Mesenchymal stem cell (in vitro differentiated cells and primary cell): ENCODE measurements around the gene FEN1.

Experiments
- DNase-seq: peaks from one replicate; pipeline ENCODE4 v3.0.0-alpha.2; 2013
- H2AFZ ChIP-seq: one replicate; pipeline ENCODE4 v1.6.1; 2013; ENCODE audit warnings: low read depth, mild to moderate bottlenecking, control low read depth, inconsistent platforms, low read length, moderate library complexity
- H2AK5ac ChIP-seq: 2 replicates; pipeline ENCODE4 v1.6.1; 2013; ENCODE audit warnings: low read length, moderate library complexity, mild to moderate bottlenecking, inconsistent platforms; ENCODE audit not compliant: severe bottlenecking
- H2BK120ac ChIP-seq: one replicate; pipeline ENCODE4 v1.6.1; 2013; ENCODE audit warnings: low read depth, mild to moderate bottlenecking, inconsistent platforms, low read length, moderate library complexity
- H2BK12ac ChIP-seq, 2 experiments: one replicate each; pipeline ENCODE4 v1.6.1; 2013; ENCODE audit warnings: inconsistent platforms in 2 of 2, low read length in 2 of 2, mild to moderate bottlenecking in 2 of 2, moderate library complexity in 2 of 2, control low read depth in 1 of 2
- H2BK15ac ChIP-seq: one replicate; pipeline ENCODE4 v1.6.1; 2013; ENCODE audit warnings: mild to moderate bottlenecking, low read depth, inconsistent platforms; ENCODE audit not compliant: poor library complexity, severe bottlenecking
- H2BK5ac ChIP-seq: 2 replicates; pipeline ENCODE4 v1.6.1; 2013; ENCODE audit warnings: low read depth, mild to moderate bottlenecking, low read length, control low read depth, inconsistent platforms; ENCODE audit not compliant: poor library complexity, severe bottlenecking
- H3K14ac ChIP-seq, 2 experiments: one replicate each; pipeline ENCODE4 v1.6.1; 2013; ENCODE audit warnings: inconsistent platforms in 2 of 2, low read length in 2 of 2, control low read depth in 1 of 2, mild to moderate bottlenecking in 1 of 2, moderate library complexity in 1 of 2
- H3K18ac ChIP-seq, 2 experiments: one replicate each; pipeline ENCODE4 v1.6.1; 2013; ENCODE audit warnings: inconsistent platforms in 2 of 2, low read length in 2 of 2, control low read depth in 1 of 2, low read depth in 1 of 2, mild to moderate bottlenecking in 1 of 2
- H3K23ac ChIP-seq, 2 experiments: one replicate each; pipeline ENCODE4 v1.6.1; 2013; ENCODE audit warnings: inconsistent platforms in 2 of 2, low read length in 2 of 2, mild to moderate bottlenecking in 2 of 2, moderate library complexity in 2 of 2, control low read depth in 1 of 2
- H3K27ac ChIP-seq: 2 replicates; pipeline ENCODE4 v1.5.1; 2013; ENCODE audit warnings: mild to moderate bottlenecking, moderate library complexity, low read length, control low read depth, inconsistent platforms; ENCODE audit not compliant: poor library complexity, severe bottlenecking
- H3K27me3 ChIP-seq, 2 experiments: 2 replicates each; pipeline versions ENCODE4 v1.6.1 to v1.7.0; 2013; ENCODE audit warnings: low read length in 2 of 2, mild to moderate bottlenecking in 2 of 2, moderate library complexity in 2 of 2, control low read depth in 1 of 2, inconsistent platforms in 1 of 2; ENCODE audit not compliant: control insufficient read depth in 1 of 2, insufficient read depth in 1 of 2
- H3K36me3 ChIP-seq, 2 experiments: 2 replicates each; pipeline versions ENCODE4 v1.6.1 to v1.7.0; 2013; ENCODE audit warnings: low read length in 2 of 2, control low read depth in 1 of 2, inconsistent platforms in 1 of 2, low read depth in 1 of 2, mild to moderate bottlenecking in 1 of 2; ENCODE audit not compliant: insufficient read depth in 2 of 2, control insufficient read depth in 1 of 2
- H3K4ac ChIP-seq, 2 experiments: one replicate each; pipeline ENCODE4 v1.6.1; 2013; ENCODE audit warnings: inconsistent platforms in 2 of 2, low read length in 2 of 2, mild to moderate bottlenecking in 2 of 2, moderate library complexity in 2 of 2, control low read depth in 1 of 2, low read depth in 1 of 2
- H3K4me1 ChIP-seq: 2 replicates; pipeline ENCODE4 v1.6.1; 2013; ENCODE audit warnings: low read depth, low read length, control low read depth; ENCODE audit not compliant: control insufficient read depth, insufficient read depth
- H3K4me2 ChIP-seq: 2 replicates; pipeline ENCODE4 v1.6.1; 2013; ENCODE audit warnings: low read length, mild to moderate bottlenecking, inconsistent platforms; ENCODE audit not compliant: poor library complexity, severe bottlenecking
- H3K4me3 ChIP-seq, 2 experiments: 2 replicates each; pipeline versions ENCODE4 v1.5.1 to v1.7.0; 2013; ENCODE audit warnings: low read length in 2 of 2, mild to moderate bottlenecking in 2 of 2, control low read depth in 1 of 2, low read depth in 1 of 2; ENCODE audit not compliant: insufficient read depth in 1 of 2
- H3K79me1 ChIP-seq: replicated peaks from 2 replicates; pipeline ENCODE4 v1.6.1; 2013; ENCODE audit warnings: mild to moderate bottlenecking, control low read depth, low read length, inconsistent platforms; ENCODE audit not compliant: poor library complexity, severe bottlenecking
- H3K9ac ChIP-seq: 2 replicates; pipeline ENCODE4 v1.7.0; 2013; ENCODE audit warnings: mild to moderate bottlenecking, low read length, moderate library complexity
- H3K9me3 ChIP-seq: 2 replicates; pipeline ENCODE4 v1.7.0; 2013; ENCODE audit warnings: mild to moderate bottlenecking, low read length; ENCODE audit not compliant: control insufficient read depth
- H4K8ac ChIP-seq: one replicate; pipeline ENCODE4 v1.6.1; 2013; ENCODE audit warnings: inconsistent platforms, mild to moderate bottlenecking, low read length, moderate library complexity
- H4K91ac ChIP-seq: one replicate; pipeline ENCODE4 v1.6.1; 2013; ENCODE audit warnings: mild to moderate bottlenecking, low read length, inconsistent platforms
- WGBS: methylation state at CpG from one replicate; pipeline ENCODE4 v1.1.7; 2013; ENCODE audit warnings: mixed read lengths; 5-methylcytosine and 5-hydroxymethylcytosine counted together

FEN1 gene

DNA sequence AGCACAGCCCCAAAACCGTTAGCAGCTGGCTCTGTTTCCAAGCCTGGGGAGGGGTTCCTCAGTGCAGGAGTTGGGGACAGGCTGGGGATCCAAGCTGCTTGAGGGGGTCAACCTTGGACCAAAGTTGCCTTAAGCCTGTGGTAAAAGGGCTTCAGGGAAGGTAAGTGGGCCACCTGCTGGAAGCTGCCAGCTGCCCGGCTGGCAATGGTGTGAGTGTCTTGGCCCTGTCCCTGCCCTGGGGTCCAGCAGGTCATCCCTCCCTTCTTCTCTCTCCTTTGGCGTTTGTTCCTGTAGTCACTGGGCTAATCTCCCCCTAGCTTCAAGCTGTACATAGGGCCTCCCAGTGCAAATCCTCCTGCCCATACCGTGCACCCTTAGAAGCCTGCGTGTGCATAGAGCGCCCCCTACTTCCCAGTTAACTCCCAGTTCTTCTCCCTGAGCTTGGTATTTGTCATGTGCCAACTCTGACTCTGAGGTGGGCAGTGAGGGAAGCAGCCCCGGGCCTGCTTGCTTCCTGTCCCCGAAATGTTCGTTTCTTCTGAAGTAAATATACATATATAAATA is 4.7 kb upstream of the FEN1 start:
- Histone ChIP-seq H3K4me3 (no peak overlapping the region), H3K9ac (no peak overlapping the region), H2BK12ac (no peak overlapping the region), H3K27me3 (no peaks in the 10 kb centered on the region), H3K14ac (no peak overlapping the region), H3K4ac (no peak overlapping the region), H3K4me2 (no peak overlapping the region), H3K9me3 (no peaks in the 10 kb centered on the region), H3K79me1 (peaks cover 21% of the 10 kb centered on the region), H3K23ac (no peak overlapping the region), H2AFZ (no peak overlapping the region), H2BK5ac (no peak overlapping the region), H3K36me3 (peaks cover 62 to 71% of the 10 kb centered on the region in 2 experiments), H2AK5ac (no peak overlapping the region), H4K91ac (no peak overlapping the region), H3K4me1 (peaks cover 40% of the 10 kb centered on the region), H4K8ac (no peak overlapping the region), H3K27ac (no peak overlapping the region), H2BK120ac (no peak overlapping the region), H2BK15ac (no peak overlapping the region), H3K18ac (no peak overlapping the region)
- 67% methylated on average over 6 of the region's 9 CpGs for WGBS
- DNase-seq, result peak; percentile 74

DNA sequence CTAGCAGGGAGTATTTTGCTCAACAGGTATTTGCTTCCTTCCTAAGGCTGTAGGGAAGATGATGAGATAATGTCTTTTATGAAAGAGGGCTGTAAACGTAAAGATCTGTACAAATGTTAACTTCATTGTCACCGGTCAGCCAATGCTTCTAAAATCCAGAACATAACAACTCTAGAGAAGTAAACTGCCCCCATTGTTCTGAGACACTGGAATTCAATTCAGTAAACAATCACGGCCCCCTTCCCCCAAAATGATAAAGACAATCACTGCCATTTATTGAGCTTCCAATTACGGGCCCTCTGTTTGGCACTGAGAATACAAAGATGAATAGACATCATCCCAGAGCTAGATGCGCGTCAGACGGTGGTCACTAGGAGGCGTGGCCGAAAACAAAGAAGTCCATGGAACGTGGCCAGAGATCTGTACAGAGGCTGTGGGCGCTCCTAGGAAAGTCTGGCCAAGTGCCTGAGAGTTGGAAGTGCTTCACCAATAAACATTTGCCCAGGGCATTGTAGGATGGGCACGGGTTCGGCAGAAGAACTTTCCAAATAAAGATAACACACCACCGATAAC is 888 bp upstream of the FEN1 start:
- 6% methylated on average over 14 of the region's 14 CpGs for WGBS
- Histone ChIP-seq H2AFZ (no peak overlapping the region), H3K27me3 (no peaks in the 10 kb centered on the region), H2BK120ac (no peak overlapping the region), H3K4me2 (peak overlapping the region; percentile 82), H3K4me1 (peaks cover 11% of the 10 kb centered on the region), H2BK12ac (no peak overlapping the region), H3K14ac (no peak overlapping the region), H3K23ac (no peak overlapping the region), H3K9ac (peak overlapping the region; percentile 99), H3K9me3 (no peaks in the 10 kb centered on the region), H3K4ac (peak overlapping the region; percentile 24 to 98), H3K36me3 (peaks cover 45 to 54% of the 10 kb centered on the region in 2 experiments), H4K91ac (no peak overlapping the region), H2AK5ac (no peak overlapping the region), H2BK5ac (peak overlapping the region; percentile 100), H3K27ac (peak overlapping the region; percentile 98), H4K8ac (peak overlapping the region; percentile 100), H3K4me3 (peak overlapping the region; percentile 85 to 93), H3K79me1 (peaks cover 15% of the 10 kb centered on the region), H3K18ac (peak overlapping the region; percentile 100), H2BK15ac (no peak overlapping the region)
- DNase-seq, result peak; percentile 96

DNA sequence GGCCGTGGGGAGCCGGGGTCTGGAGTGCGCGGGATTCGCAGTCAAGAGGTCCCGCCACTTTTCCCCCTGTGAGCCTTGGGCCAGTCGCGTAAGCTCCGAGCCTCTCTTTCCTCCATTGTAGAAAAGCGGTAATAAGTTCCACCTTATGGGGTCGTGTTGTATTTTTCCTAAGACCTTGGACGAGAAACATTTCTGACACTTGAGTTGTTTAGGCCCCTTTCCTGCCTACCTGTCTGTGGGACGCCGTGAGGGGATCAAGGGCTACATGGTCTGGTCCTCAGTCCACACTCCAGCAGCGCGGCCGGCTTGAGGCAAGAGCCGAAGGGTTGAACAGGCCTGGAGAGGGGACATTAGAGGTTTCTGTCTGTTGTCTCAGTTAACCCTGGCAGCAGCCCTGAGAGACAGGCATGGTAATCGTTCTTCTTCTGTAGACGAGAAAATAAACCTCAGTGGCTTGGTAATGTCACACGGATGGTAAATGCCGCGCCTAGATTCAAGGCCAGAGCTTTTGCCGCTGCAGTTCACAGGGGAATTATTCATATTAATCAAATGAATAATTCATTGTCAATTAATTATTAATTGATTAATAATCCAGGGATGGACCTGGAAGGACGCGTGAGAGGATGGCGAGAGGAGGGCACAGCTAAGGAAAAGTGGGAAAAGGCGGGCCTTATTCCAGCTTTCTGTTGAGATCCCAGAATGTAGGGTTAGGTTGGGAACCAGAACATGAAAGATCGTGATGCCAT is 545 bp downstream of the FEN1 start:
- Histone ChIP-seq H2BK5ac (no peak overlapping the region), H3K18ac (peak overlapping the region; percentile 58 to 75), H3K4me1 (peaks cover 9% of the 10 kb centered on the region), H2BK12ac (no peak overlapping the region), H3K27ac (no peak overlapping the region), H3K36me3 (peaks cover 33 to 42% of the 10 kb centered on the region in 2 experiments), H3K27me3 (no peaks in the 10 kb centered on the region), H4K8ac (no peak overlapping the region), H4K91ac (peak overlapping the region; percentile 74), H3K4ac (peak overlapping the region in 1 of 2 experiments; percentile 39), H2BK120ac (no peak overlapping the region), H3K9me3 (no peaks in the 10 kb centered on the region), H3K4me3 (peak overlapping the region; percentile 85 to 93), H3K4me2 (peak overlapping the region; percentile 82), H2BK15ac (peak overlapping the region; percentile 80), H2AFZ (peak overlapping the region; percentile 99), H3K79me1 (peaks cover 13% of the 10 kb centered on the region), H3K14ac (no peak overlapping the region), H2AK5ac (no peak overlapping the region), H3K9ac (peak overlapping the region; percentile 99), H3K23ac (no peak overlapping the region)
- 7% methylated on average over 24 of the region's 29 CpGs for WGBS
- DNase-seq, result no peak

DNA sequence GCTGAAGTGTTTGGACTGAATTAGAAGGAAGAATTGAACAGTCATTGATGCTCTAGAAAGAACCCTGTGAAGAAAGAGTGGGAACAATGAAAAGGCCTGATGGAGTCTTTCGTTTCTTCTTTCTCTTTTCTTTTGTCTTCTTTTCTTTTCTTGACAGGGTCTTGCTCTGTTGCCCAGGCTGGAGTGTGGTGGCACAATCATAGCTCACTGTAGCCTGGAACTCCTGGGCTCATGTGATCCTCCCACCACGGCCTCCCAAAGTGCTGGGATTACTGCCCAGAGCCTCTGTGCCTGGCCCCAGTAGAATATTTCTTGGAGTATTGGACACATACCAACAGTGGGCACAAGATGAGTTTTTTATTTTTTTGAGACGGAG is 1.1 kb downstream of the FEN1 start:
- Histone ChIP-seq H3K4me2 (peak overlapping the region; percentile 82), H2AFZ (no peak overlapping the region), H3K23ac (no peak overlapping the region), H2BK5ac (no peak overlapping the region), H4K8ac (no peak overlapping the region), H2BK120ac (no peak overlapping the region), H3K27me3 (no peaks in the 10 kb centered on the region), H3K18ac (no peak overlapping the region), H4K91ac (no peak overlapping the region), H3K36me3 (peaks cover 28 to 36% of the 10 kb centered on the region in 2 experiments), H2BK12ac (no peak overlapping the region), H3K4ac (no peak overlapping the region), H3K9ac (peak overlapping the region; percentile 99), H3K9me3 (no peaks in the 10 kb centered on the region), H2AK5ac (no peak overlapping the region), H3K4me3 (peak overlapping the region in 1 of 2 experiments; percentile 93), H3K4me1 (peaks cover 10% of the 10 kb centered on the region), H3K14ac (no peak overlapping the region), H2BK15ac (no peak overlapping the region), H3K27ac (no peak overlapping the region), H3K79me1 (peaks cover 13% of the 10 kb centered on the region)
- no peak for DNase-seq
- WGBS, result 89% methylated on average over 3 of the region's 3 CpGs
